Suprapubic skin (tissue), 4 donors: ENCODE data around the gene SYTL1. TPM values are rescaled to one million over a fixed set of nuclear protein-coding genes. Genes with fewer than 3 reads are reported as not detected.

ENCODE experiments used
- DNase-seq, 2 donors: peaks; one replicate each; pipeline ENCODE4 v3.0.0-alpha.2; 2019; ENCODE audit warnings: low spot score in 2 of 2
- H3K27ac ChIP-seq: fragments of 200-600 bp; sonication (generic); one replicate; pipeline ENCODE4 v1.5.1; 2019
- H3K27me3 ChIP-seq: fragments of 200-600 bp; sonication (generic); one replicate; pipeline ENCODE4 v1.5.1; 2019
- H3K36me3 ChIP-seq: fragments of 200-600 bp; sonication (generic); one replicate; pipeline ENCODE4 v1.5.1; 2019
- H3K4me1 ChIP-seq: fragments of 200-600 bp; sonication (generic); one replicate; pipeline ENCODE4 v1.5.1; 2019
- H3K4me3 ChIP-seq: fragments of 200-600 bp; sonication (generic); one replicate; pipeline ENCODE4 v1.5.1; 2019; ENCODE audit warnings: mild to moderate bottlenecking
- H3K9me3 ChIP-seq: fragments of 200-600 bp; sonication (generic); one replicate; pipeline ENCODE4 v1.5.1; 2019
- EP300 ChIP-seq: sonication (generic); formaldehyde crosslinking; IDR thresholded peaks from one replicate; pipeline ENCODE4 v1.6.1; 2017; ENCODE audit warnings: antibody characterized with exemption
- POLR2A ChIP-seq, 2 donors: fragments of 450-650 bp; IDR thresholded peaks; one replicate each; pipeline ENCODE4 v1.6.1; 2017; ENCODE audit warnings: antibody characterized with exemption in 2 of 2, mild to moderate bottlenecking in 2 of 2, moderate library complexity in 2 of 2
- POLR2AphosphoS5 ChIP-seq, 3 donors: sonication (generic); formaldehyde crosslinking; IDR thresholded peaks; one replicate each; pipeline ENCODE4 v1.6.1; 2017; ENCODE audit warnings: antibody characterized with exemption in 3 of 3
- WGBS: methylation state at CpG from one replicate; pipeline ENCODE4 v1.1.5; 2018; 5-methylcytosine and 5-hydroxymethylcytosine counted together
- total RNA-seq, 4 donors: library from RNA; depleted of rRNA; stranded (reverse); fragments of >200 nt; gene quantifications; one replicate each; pipeline ENCODE4 v1.1.0, GENCODE V29; 2016
- TF ChIP-seq, protein P1 (sequence below), 2 donors: fragments of 200-600 bp in 1 of 2; fragments of 450-650 bp in 1 of 2; sonication (generic) in 1 of 2; IDR thresholded peaks; one replicate each; pipeline ENCODE4 v1.5.1; 2016 to 2019; ENCODE audit warnings: antibody characterized with exemption in 2 of 2, mild to moderate bottlenecking in 1 of 2, moderate library complexity in 1 of 2

Gene SYTL1
- total RNA-seq, 4 donors from 2014 or later: 142 to 176 (median 168) TPM

GRCh38 chr1:27302612-27303011 is 39.2 kb upstream of the SYTL1 start:
- no peak for TF ChIP-seq EP300
- TF ChIP-seq, protein P1, sequence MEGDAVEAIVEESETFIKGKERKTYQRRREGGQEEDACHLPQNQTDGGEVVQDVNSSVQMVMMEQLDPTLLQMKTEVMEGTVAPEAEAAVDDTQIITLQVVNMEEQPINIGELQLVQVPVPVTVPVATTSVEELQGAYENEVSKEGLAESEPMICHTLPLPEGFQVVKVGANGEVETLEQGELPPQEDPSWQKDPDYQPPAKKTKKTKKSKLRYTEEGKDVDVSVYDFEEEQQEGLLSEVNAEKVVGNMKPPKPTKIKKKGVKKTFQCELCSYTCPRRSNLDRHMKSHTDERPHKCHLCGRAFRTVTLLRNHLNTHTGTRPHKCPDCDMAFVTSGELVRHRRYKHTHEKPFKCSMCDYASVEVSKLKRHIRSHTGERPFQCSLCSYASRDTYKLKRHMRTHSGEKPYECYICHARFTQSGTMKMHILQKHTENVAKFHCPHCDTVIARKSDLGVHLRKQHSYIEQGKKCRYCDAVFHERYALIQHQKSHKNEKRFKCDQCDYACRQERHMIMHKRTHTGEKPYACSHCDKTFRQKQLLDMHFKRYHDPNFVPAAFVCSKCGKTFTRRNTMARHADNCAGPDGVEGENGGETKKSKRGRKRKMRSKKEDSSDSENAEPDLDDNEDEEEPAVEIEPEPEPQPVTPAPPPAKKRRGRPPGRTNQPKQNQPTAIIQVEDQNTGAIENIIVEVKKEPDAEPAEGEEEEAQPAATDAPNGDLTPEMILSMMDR (IDR thresholded peaks at IDR 0.05): no peak
- no peak for TF ChIP-seq POLR2A (IDR thresholded peaks at IDR 0.05)
- no peak for TF ChIP-seq POLR2AphosphoS5 (IDR thresholded peaks at IDR 0.05)
- WGBS: 90% methylated on average over 2 of the region's 2 CpGs
- H3K4me1 ChIP-seq: peaks cover 32% of the 10 kb centered on the region
- DNase-seq: no peak
- no peaks in the 10 kb centered on the region for H3K9me3 ChIP-seq
- H3K27ac ChIP-seq: no peak overlapping the region
- H3K36me3 ChIP-seq: peaks cover 77% of the 10 kb centered on the region
- no peaks in the 10 kb centered on the region for H3K27me3 ChIP-seq
- no peak overlapping the region for H3K4me3 ChIP-seq

DNA sequence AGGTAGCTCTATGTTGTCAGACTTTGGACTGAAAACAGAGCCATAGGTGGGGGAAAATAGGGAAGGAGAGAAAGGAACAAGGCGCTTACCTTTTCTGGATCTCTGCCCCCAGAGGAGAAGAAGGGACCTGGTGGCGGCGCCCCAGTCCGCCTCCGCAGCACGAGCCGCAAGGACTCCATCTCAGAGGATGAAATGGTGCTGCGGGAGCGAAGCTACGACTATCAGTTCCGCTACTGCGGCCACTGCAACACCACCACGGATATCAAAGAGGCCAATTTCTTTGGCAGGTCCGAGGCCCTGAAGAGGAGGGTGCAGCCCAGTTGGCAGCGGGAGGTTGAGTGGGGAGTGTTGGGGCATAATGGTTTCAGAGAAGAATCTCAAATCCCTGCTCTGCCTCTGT is 38.3 kb upstream of the SYTL1 start:
- DNase-seq: peak in 1 of 2 donors; percentile 29
- no peak overlapping the region for H3K4me3 ChIP-seq
- WGBS: 88% methylated on average over 15 of the region's 15 CpGs
- H3K27me3 ChIP-seq: no peaks in the 10 kb centered on the region
- H3K4me1 ChIP-seq: peaks cover 28% of the 10 kb centered on the region
- no peak for TF ChIP-seq POLR2AphosphoS5 (IDR thresholded peaks at IDR 0.05)
- no peak for TF ChIP-seq EP300
- TF ChIP-seq, protein P1 (IDR thresholded peaks at IDR 0.05): no peak
- TF ChIP-seq POLR2A (IDR thresholded peaks at IDR 0.05): no peak
- H3K27ac ChIP-seq: no peak overlapping the region
- peaks cover 74% of the 10 kb centered on the region for H3K36me3 ChIP-seq
- H3K9me3 ChIP-seq: no peaks in the 10 kb centered on the region

- Histone ChIP-seq H3K4me3 (no peak overlapping the region), H3K27me3 (no peaks in the 10 kb centered on the region), H3K9me3 (no peaks in the 10 kb centered on the region), H3K4me1 (peaks cover 3% of the 10 kb centered on the region), H3K36me3 (peaks cover 64% of the 10 kb centered on the region), H3K27ac (no peak overlapping the region)
- 85% methylated on average over 8 of the region's 11 CpGs for WGBS
- no peak for TF ChIP-seq EP300
- no peak for DNase-seq
These were observed 35.8 kb upstream of the SYTL1 start for GRCh38 chr1:27306071-27306470.

GRCh38 chr1:27306892-27307761 is 34.7 kb upstream of the SYTL1 start:
- TF ChIP-seq, protein P1 (IDR thresholded peaks at IDR 0.05): no peak
- TF ChIP-seq EP300 (no peak), POLR2A (IDR thresholded peaks at IDR 0.05) (no peak), POLR2AphosphoS5 (IDR thresholded peaks at IDR 0.05) (no peak)
- Histone ChIP-seq H3K9me3 (no peaks in the 10 kb centered on the region), H3K36me3 (peaks cover 56% of the 10 kb centered on the region), H3K4me1 (no peaks in the 10 kb centered on the region), H3K4me3 (no peak overlapping the region), H3K27ac (no peak overlapping the region), H3K27me3 (no peaks in the 10 kb centered on the region)
- WGBS: 85% methylated on average over 10 of the region's 11 CpGs
- DNase-seq: no peak

- DNase-seq: no peak
- Histone ChIP-seq H3K9me3 (no peaks in the 10 kb centered on the region), H3K4me3 (no peak overlapping the region), H3K36me3 (peaks cover 49% of the 10 kb centered on the region), H3K27ac (no peak overlapping the region), H3K27me3 (no peaks in the 10 kb centered on the region), H3K4me1 (no peaks in the 10 kb centered on the region)
- 76% methylated on average over 6 of the region's 6 CpGs for WGBS
- no peak for TF ChIP-seq EP300
- no peak for TF ChIP-seq POLR2AphosphoS5 (IDR thresholded peaks at IDR 0.05)
- TF ChIP-seq POLR2A (IDR thresholded peaks at IDR 0.05): no peak
- TF ChIP-seq, protein P1 (IDR thresholded peaks at IDR 0.05): no peak
These were observed 33.8 kb upstream of the SYTL1 start for GRCh38 chr1:27307874-27308598.
